Embryonic facial prominence (tissue), 1 donor: ENCODE measurements around the gene NUP88.
"Not testable (repeated sequence)": the region's sequence is repeated elsewhere in the genome, so short reads cannot be mapped to it uniquely, and the experiment has no call there.

Experiments used
- DNase-seq: peaks from one replicate; pipeline ENCODE4 v3.0.0-alpha.2; 2016; ENCODE audit errors: extremely low spot score

The NUP88 gene

GRCh38 chr17:5419356-5419958, at the start of gene NUP88:
Gene NUP88 (minus strand): TSS chr17:5419662. CDS start chr17:5419650, 12 bp downstream.
- peak; percentile 95 for DNase-seq

GRCh38 chr17:5468075-5468473, 48.6 kb upstream of the NUP88 start:
- DNase-seq = no peak

GRCh38 chr17:5467416-5467815, 48.0 kb upstream of the NUP88 start:
- no peak for DNase-seq

- no peak for DNase-seq
Measured at GRCh38 chr17:5466295-5466694, 46.8 kb upstream of the NUP88 start.

- DNase-seq = no peak
Measured at GRCh38 chr17:5464717-5465507, 45.5 kb upstream of the NUP88 start.

- DNase-seq = no peak
Measured at GRCh38 chr17:5446786-5447185, 27.3 kb upstream of the NUP88 start.

GRCh38 chr17:5444209-5444608, 24.7 kb upstream of the NUP88 start:
- DNase-seq = no peak

GRCh38 chr17:5443728-5444127, 24.3 kb upstream of the NUP88 start:
- DNase-seq = no peak

- DNase-seq = no peak
Measured at GRCh38 chr17:5439446-5439764, 19.9 kb upstream of the NUP88 start.

- DNase-seq = peak; percentile 77
Measured at GRCh38 chr17:5438716-5439445, 19.4 kb upstream of the NUP88 start, which contains the start of gene C1QBP. Gene C1QBP (minus strand): TSS chr17:5439155. CDS start chr17:5439073, 82 bp downstream.

- DNase-seq = no peak
Measured at GRCh38 chr17:5437721-5438317, 18.4 kb upstream of the NUP88 start.

GRCh38 chr17:5435781-5436315, 16.4 kb upstream of the NUP88 start:
- not testable (repeated sequence) for DNase-seq

- no peak for DNase-seq
Measured at GRCh38 chr17:5434984-5435383, 15.5 kb upstream of the NUP88 start.

- DNase-seq = no peak
Measured at GRCh38 chr17:5431949-5432556, 12.6 kb upstream of the NUP88 start.

GRCh38 chr17:5431234-5431633, 11.8 kb upstream of the NUP88 start:
- not testable (repeated sequence) for DNase-seq

GRCh38 chr17:5430413-5430999, 11.0 kb upstream of the NUP88 start:
- no peak for DNase-seq

- DNase-seq = no peak
Measured at GRCh38 chr17:5429191-5429887, 9.9 kb upstream of the NUP88 start.

GRCh38 chr17:5425826-5426225, 6.4 kb upstream of the NUP88 start:
- DNase-seq = no peak

GRCh38 chr17:5424909-5425308, 5.4 kb upstream of the NUP88 start:
- DNase-seq = no peak

- DNase-seq = no peak
Measured at GRCh38 chr17:5422505-5422904, 3.0 kb upstream of the NUP88 start.
